ENCODE data around the gene NPAT.

GRCh38 chr11:108241330-108242037 lies 19.0 kb upstream of the NPAT start:
- TF ChIP-seq, protein P1, sequence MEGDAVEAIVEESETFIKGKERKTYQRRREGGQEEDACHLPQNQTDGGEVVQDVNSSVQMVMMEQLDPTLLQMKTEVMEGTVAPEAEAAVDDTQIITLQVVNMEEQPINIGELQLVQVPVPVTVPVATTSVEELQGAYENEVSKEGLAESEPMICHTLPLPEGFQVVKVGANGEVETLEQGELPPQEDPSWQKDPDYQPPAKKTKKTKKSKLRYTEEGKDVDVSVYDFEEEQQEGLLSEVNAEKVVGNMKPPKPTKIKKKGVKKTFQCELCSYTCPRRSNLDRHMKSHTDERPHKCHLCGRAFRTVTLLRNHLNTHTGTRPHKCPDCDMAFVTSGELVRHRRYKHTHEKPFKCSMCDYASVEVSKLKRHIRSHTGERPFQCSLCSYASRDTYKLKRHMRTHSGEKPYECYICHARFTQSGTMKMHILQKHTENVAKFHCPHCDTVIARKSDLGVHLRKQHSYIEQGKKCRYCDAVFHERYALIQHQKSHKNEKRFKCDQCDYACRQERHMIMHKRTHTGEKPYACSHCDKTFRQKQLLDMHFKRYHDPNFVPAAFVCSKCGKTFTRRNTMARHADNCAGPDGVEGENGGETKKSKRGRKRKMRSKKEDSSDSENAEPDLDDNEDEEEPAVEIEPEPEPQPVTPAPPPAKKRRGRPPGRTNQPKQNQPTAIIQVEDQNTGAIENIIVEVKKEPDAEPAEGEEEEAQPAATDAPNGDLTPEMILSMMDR (IDR thresholded peaks at IDR 0.05; ENCODE audit: insufficient read depth, low read length): no peak
- no peak for TF ChIP-seq POLR2AphosphoS5 (IDR thresholded peaks at IDR 0.05; ENCODE audit: low read depth)

All from HL-60 (cell line).